ENCODE results near the gene ATP13A4. TPM values are rescaled to one million over a fixed set of nuclear protein-coding genes. Genes with fewer than 3 reads are reported as not detected.

The ATP13A4 gene
- total RNA-seq, 2 experiments from 2014 or later, result 2.8 to 3.5 TPM

DNA sequence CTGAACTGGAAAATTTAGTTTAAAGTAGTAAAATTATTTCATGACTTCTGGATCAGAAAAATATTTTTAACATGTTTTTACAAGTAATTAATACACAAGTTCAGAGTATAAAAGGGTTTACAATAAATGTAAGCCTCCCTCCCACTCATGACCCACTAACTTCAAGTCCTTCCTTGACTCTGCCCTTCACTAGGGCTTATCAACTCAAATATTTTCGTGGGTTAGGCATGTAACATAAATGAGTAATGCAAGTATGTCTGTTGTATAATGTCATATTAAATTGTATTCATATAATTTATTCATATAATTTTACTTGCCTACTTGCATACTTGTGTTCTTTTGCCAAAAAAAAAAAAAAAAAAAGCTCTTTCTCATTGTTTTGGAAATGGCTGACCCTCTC lies 34.9 kb upstream of the ATP13A4 start:
- no peak for DNase-seq
- no peak overlapping the region for H3K4me3 Mint-ChIP-seq

DNA sequence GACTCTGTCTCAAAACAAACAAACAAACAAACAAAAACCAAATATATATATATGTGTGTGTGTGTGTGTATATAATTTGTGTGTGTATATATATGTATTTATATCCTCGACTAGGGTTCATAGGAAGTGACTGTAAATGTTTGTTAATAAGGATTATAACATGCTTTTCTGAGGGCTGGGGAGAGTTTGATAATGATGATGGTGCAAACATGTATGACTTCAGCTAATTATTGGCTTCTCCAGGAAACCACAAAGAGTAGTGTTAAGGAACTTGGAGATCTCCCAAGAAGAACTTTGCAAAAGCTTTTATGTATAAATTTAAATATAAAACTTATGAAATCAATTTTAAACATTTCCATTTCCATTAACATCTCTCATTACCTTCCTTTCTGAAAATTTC lies 34.4 kb upstream of the ATP13A4 start:
- Mint-ChIP-seq H3K4me1 (ENCODE audit: low read depth) (peaks cover 13% of the 10 kb centered on the region), H3K36me3 (ENCODE audit: low read depth) (peaks cover 4% of the 10 kb centered on the region), H3K27me3 (no peaks in the 10 kb centered on the region), H3K4me3 (no peak overlapping the region), H3K9me3 (no peaks in the 10 kb centered on the region), H3K27ac (no peak overlapping the region)
- DNase-seq (no peak), ATAC-seq (no peak)
- TF ChIP-seq, protein P1, sequence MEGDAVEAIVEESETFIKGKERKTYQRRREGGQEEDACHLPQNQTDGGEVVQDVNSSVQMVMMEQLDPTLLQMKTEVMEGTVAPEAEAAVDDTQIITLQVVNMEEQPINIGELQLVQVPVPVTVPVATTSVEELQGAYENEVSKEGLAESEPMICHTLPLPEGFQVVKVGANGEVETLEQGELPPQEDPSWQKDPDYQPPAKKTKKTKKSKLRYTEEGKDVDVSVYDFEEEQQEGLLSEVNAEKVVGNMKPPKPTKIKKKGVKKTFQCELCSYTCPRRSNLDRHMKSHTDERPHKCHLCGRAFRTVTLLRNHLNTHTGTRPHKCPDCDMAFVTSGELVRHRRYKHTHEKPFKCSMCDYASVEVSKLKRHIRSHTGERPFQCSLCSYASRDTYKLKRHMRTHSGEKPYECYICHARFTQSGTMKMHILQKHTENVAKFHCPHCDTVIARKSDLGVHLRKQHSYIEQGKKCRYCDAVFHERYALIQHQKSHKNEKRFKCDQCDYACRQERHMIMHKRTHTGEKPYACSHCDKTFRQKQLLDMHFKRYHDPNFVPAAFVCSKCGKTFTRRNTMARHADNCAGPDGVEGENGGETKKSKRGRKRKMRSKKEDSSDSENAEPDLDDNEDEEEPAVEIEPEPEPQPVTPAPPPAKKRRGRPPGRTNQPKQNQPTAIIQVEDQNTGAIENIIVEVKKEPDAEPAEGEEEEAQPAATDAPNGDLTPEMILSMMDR (IDR thresholded peaks at IDR 0.05), result no peak
- ChIA-PET POLR2A (no interaction called here), CTCF (no interaction called here)
- intact Hi-C loops (cut with micrococcal nuclease), result no loop called here

More for the DNA sequence above, 34.9 kb upstream of the ATP13A4 start:
- intact Hi-C loops (cut with micrococcal nuclease), result no loop called here
- ChIA-PET CTCF (no interaction called here), POLR2A (no interaction called here)
- no peak for ATAC-seq
- Mint-ChIP-seq H3K9me3 (no peaks in the 10 kb centered on the region), H3K4me1 (ENCODE audit: low read depth) (peaks cover 17% of the 10 kb centered on the region), H3K27ac (no peak overlapping the region), H3K36me3 (ENCODE audit: low read depth) (peaks cover 4% of the 10 kb centered on the region), H3K27me3 (no peaks in the 10 kb centered on the region)
- TF ChIP-seq, protein P1 (IDR thresholded peaks at IDR 0.05), result no peak

DNA sequence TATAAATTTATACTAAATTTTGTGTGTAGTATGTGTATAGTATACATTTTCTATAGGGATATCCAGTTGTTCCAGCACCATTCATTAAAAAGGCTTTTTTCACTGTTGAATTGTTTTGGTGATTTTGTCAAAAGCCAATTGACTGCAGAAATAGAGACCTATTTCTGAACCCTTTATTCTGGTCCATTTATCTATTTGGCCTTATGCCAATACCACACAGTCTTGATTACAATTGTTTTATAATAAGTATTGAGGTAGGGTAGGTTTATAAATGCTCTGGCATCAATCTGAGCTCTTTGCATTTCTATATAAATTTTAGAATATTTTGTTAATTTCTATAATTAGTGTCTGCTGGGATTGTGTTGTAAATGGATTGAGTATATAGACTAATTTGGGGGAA lies 31.8 kb upstream of the ATP13A4 start:
- H3K4me3 Mint-ChIP-seq, result no peak overlapping the region

DNA sequence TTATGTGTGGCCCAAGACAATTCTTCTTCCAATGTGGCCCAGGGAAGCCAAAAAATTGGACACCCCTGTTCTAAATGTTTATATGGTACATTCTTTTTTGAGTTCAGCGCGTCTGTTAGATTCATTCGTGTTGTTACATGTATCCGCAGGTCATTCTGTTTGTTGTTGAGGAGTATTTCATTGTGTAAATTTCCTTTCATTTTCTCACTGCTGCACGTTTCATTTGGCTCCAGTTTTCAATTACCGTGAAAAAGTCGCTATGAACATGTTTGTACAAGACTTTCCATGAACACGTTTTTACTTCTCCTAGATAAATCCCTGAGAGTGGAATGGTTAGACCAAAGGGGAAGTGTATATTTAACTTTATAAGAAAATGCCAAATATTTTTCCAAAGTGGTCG lies 30.8 kb upstream of the ATP13A4 start:
- TF ChIP-seq, protein P1 (IDR thresholded peaks at IDR 0.05), result no peak
- no peaks in the 10 kb centered on the region for H3K27me3 Mint-ChIP-seq
- H3K4me3 Mint-ChIP-seq, result no peak overlapping the region
- POLR2A ChIA-PET, result no interaction called here
- ATAC-seq (no peak), DNase-seq (no peak)
- no peak overlapping the region for H3K27ac Mint-ChIP-seq
- intact Hi-C loops (cut with micrococcal nuclease), result no loop called here
- H3K36me3 Mint-ChIP-seq (ENCODE audit: low read depth), result no peaks in the 10 kb centered on the region
- no peaks in the 10 kb centered on the region for H3K4me1 Mint-ChIP-seq (ENCODE audit: low read depth)
- CTCF ChIA-PET, result no interaction called here
- no peaks in the 10 kb centered on the region for H3K9me3 Mint-ChIP-seq

More for the DNA sequence above, 31.8 kb upstream of the ATP13A4 start:
- Mint-ChIP-seq H3K36me3 (ENCODE audit: low read depth) (no peaks in the 10 kb centered on the region), H3K4me1 (ENCODE audit: low read depth) (peaks cover 2% of the 10 kb centered on the region), H3K27ac (no peak overlapping the region), H3K27me3 (no peaks in the 10 kb centered on the region), H3K9me3 (no peaks in the 10 kb centered on the region)
- TF ChIP-seq, protein P1 (IDR thresholded peaks at IDR 0.05), result no peak
- intact Hi-C loops (cut with micrococcal nuclease), result no loop called here
- no peak for ATAC-seq
- no peak for DNase-seq
- ChIA-PET CTCF (no interaction called here), POLR2A (no interaction called here)

DNA sequence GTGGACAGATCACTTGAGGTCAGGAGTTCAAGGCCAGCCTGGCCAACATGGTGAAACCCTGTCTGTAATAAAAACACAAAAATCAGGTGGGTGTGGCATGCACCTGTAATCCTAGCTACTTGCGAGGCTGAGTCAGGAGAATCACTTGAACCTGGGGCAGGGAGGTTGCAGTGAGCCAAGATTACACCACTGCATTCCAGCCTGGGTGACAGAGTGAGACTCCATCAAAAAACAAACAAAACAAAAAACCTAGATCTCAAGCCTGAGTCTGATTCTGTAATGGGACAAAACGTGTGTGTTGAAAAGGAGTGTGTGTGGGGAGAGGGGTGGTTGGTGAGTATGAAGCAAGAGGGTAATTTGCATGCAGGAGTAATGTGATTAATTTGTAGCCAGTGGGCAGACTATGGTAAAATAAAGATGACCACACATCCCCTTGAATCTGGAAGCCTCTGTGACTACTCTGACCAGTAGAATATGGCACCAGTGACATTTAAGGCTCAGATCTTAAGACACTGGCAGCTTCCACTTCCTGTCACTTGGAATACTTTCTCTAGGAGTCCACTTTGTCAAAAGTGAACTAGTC lies 19.9 kb upstream of the ATP13A4 start:
- Mint-ChIP-seq H3K36me3 (ENCODE audit: low read depth) (no peaks in the 10 kb centered on the region), H3K27ac (no peak overlapping the region), H3K4me3 (no peak overlapping the region), H3K27me3 (no peaks in the 10 kb centered on the region), H3K4me1 (ENCODE audit: low read depth) (no peaks in the 10 kb centered on the region), H3K9me3 (no peaks in the 10 kb centered on the region)
- no peak for ATAC-seq
- no peak for DNase-seq
- CTCF ChIA-PET, result interaction anchor here (1.3 kb wide), 1 partner anchor 114 kb away, joined by 5 read pairs; no protein-coding TSS in a partner anchor
- POLR2A ChIA-PET, result no interaction called here
- TF ChIP-seq, protein P1 (IDR thresholded peaks at IDR 0.05), result no peak
- intact Hi-C loops (cut with micrococcal nuclease), result loop anchor here (10.0 kb wide), 1 partner anchor 530 kb away; no protein-coding TSS in a partner anchor
